Common myeloid progenitor, CD34-positive (primary cell): ENCODE results near the gene LRRC28.

Source experiments
- CTCF ChIA-PET: fragments of 350-600 bp; sonication (Branson Sonifier 250); formaldehyde crosslinking; loops from one replicate; lab custom pipeline; 2021; ENCODE audit warnings: antibody characterized with exemption; lab: Charles Lee
- POLR2A ChIA-PET: fragments of 350-600 bp; sonication (Branson Sonifier 250); formaldehyde crosslinking; loops from one replicate; lab custom pipeline; 2021; ENCODE audit warnings: antibody characterized with exemption; lab: Charles Lee
- DNase-seq, 3 donors: peaks; one replicate each; pipeline versions ENCODE4 v3.0.0 to v3.0.0-alpha.2; 2013
- H3K27ac ChIP-seq, 2 experiments: 1 replicate in 1 of 2; 2 replicates in 1 of 2; pipeline ENCODE4 v1.7.0; 2013; ENCODE audit warnings: inconsistent platforms in 2 of 2, low read length in 2 of 2, mild to moderate bottlenecking in 2 of 2, low read depth in 1 of 2, moderate library complexity in 1 of 2; ENCODE audit not compliant: severe bottlenecking in 2 of 2, insufficient read depth in 1 of 2, poor library complexity in 1 of 2
- H3K27me3 ChIP-seq, 5 experiments: replicated peaks in 2 of 5; 1 replicate in 3 of 5; 2 replicates in 2 of 5; pipeline versions ENCODE4 v1.6.1 to v1.7.0; 2013; ENCODE audit warnings: low read length in 4 of 5, mild to moderate bottlenecking in 2 of 5, moderate library complexity in 2 of 5, inconsistent platforms in 1 of 5; ENCODE audit not compliant: insufficient read depth in 5 of 5, control insufficient read depth in 4 of 5
- H3K36me3 ChIP-seq, 4 experiments: 1 replicate in 2 of 4; 2 replicates in 2 of 4; pipeline versions ENCODE4 v1.6.1 to v1.7.0; 2013; ENCODE audit warnings: low read length in 3 of 4, control low read depth in 1 of 4, mild to moderate bottlenecking in 1 of 4; ENCODE audit not compliant: control insufficient read depth in 4 of 4, insufficient read depth in 4 of 4
- H3K4me1 ChIP-seq, 4 experiments: 1 replicate in 3 of 4; 2 replicates in 1 of 4; pipeline versions ENCODE4 v1.6.1 to v1.7.1; 2013; ENCODE audit warnings: low read length in 3 of 4, mild to moderate bottlenecking in 3 of 4, control low read depth in 1 of 4, inconsistent platforms in 1 of 4, moderate library complexity in 1 of 4; ENCODE audit not compliant: control insufficient read depth in 4 of 4, insufficient read depth in 4 of 4; ENCODE audit errors: control extremely low read depth in 1 of 4
- H3K4me3 ChIP-seq, 7 experiments: 1 replicate in 4 of 7; 2 replicates in 3 of 7; pipeline versions ENCODE4 v1.5.1 to v1.7.0; 2013; ENCODE audit warnings: mild to moderate bottlenecking in 7 of 7, low read length in 6 of 7, moderate library complexity in 6 of 7, inconsistent platforms in 2 of 7, low read depth in 2 of 7, control low read depth in 1 of 7; ENCODE audit not compliant: insufficient read depth in 4 of 7, control insufficient read depth in 1 of 7; ENCODE audit errors: extremely low read depth in 1 of 7
- H3K9me3 ChIP-seq, 5 experiments: 1 replicate in 4 of 5; 2 replicates in 1 of 5; pipeline versions ENCODE4 v1.6.1 to v1.7.1; 2013; ENCODE audit warnings: low read length in 4 of 5, mild to moderate bottlenecking in 2 of 5, inconsistent platforms in 1 of 5, low read depth in 1 of 5, moderate library complexity in 1 of 5; ENCODE audit not compliant: control insufficient read depth in 4 of 5, insufficient read depth in 2 of 5; ENCODE audit errors: control extremely low read depth in 1 of 5
- WGBS: methylation state at CpG from one replicate; pipeline ENCODE4 v1.1.5; 2013; ENCODE audit not compliant: insufficient coverage; 5-methylcytosine and 5-hydroxymethylcytosine counted together

Gene LRRC28

GRCh38 chr15:99324082-99324620 lies 72.9 kb downstream of the LRRC28 start:
- no peaks in the 10 kb centered on the region for H3K4me1 ChIP-seq
- peak in 1 of 3 donors; percentile 21 for DNase-seq
- no peaks in the 10 kb centered on the region for H3K36me3 ChIP-seq
- H3K9me3 ChIP-seq: peaks cover 0 to 3% (median 0%) of the 10 kb centered on the region in 5 experiments
- no peak overlapping the region for H3K27ac ChIP-seq
- POLR2A ChIA-PET: no interaction called here
- H3K27me3 ChIP-seq: no peaks in the 10 kb centered on the region
- H3K4me3 ChIP-seq: no peak overlapping the region
- WGBS: 67% methylated on average over 7 of the region's 9 CpGs
- CTCF ChIA-PET: interaction anchor here (0.9 kb wide), 1 partner anchor 380 kb away, joined by 3 read pairs; no protein-coding TSS in a partner anchor

GRCh38 chr15:99324700-99325099 lies 73.4 kb downstream of the LRRC28 start:
- Histone ChIP-seq H3K27ac (no peak overlapping the region), H3K36me3 (no peaks in the 10 kb centered on the region), H3K9me3 (peaks cover 0 to 3% (median 0%) of the 10 kb centered on the region in 5 experiments), H3K4me3 (no peak overlapping the region), H3K4me1 (no peaks in the 10 kb centered on the region), H3K27me3 (no peaks in the 10 kb centered on the region)
- WGBS: no CpG with 5 or more reads among the region's 1 CpG
- no peak for DNase-seq
- ChIA-PET CTCF (no interaction called here), POLR2A (no interaction called here)

- no peak overlapping the region for H3K4me3 ChIP-seq
- H3K27me3 ChIP-seq: no peaks in the 10 kb centered on the region
- H3K4me1 ChIP-seq: peaks cover 0 to 7% (median 2%) of the 10 kb centered on the region in 4 experiments
- CTCF ChIA-PET: no interaction called here
- no peak for DNase-seq
- POLR2A ChIA-PET: interaction anchor here (0.6 to 0.7 kb wide), 2 partner anchors 215 to 1901 kb away, joined by 3 read pairs; no protein-coding TSS in a partner anchor
- H3K27ac ChIP-seq: no peak overlapping the region
- H3K36me3 ChIP-seq: no peaks in the 10 kb centered on the region
- peaks cover 0 to 3% (median 0%) of the 10 kb centered on the region in 5 experiments for H3K9me3 ChIP-seq
- WGBS: no CpG with 5 or more reads among the region's 1 CpG
These were observed 75.0 kb downstream of the LRRC28 start for GRCh38 chr15:99326235-99326634.

- Histone ChIP-seq H3K9me3 (peaks cover 0 to 3% (median 0%) of the 10 kb centered on the region in 5 experiments), H3K4me1 (peaks cover 0 to 7% (median 2%) of the 10 kb centered on the region in 4 experiments), H3K36me3 (no peaks in the 10 kb centered on the region), H3K27me3 (no peaks in the 10 kb centered on the region), H3K4me3 (no peak overlapping the region), H3K27ac (no peak overlapping the region)
- POLR2A ChIA-PET: no interaction called here
- WGBS: 97% methylated on average over 5 of the region's 7 CpGs
- CTCF ChIA-PET: no interaction called here
- no peak for DNase-seq
These were observed 77.1 kb downstream of the LRRC28 start for GRCh38 chr15:99328106-99329072.

DNA sequence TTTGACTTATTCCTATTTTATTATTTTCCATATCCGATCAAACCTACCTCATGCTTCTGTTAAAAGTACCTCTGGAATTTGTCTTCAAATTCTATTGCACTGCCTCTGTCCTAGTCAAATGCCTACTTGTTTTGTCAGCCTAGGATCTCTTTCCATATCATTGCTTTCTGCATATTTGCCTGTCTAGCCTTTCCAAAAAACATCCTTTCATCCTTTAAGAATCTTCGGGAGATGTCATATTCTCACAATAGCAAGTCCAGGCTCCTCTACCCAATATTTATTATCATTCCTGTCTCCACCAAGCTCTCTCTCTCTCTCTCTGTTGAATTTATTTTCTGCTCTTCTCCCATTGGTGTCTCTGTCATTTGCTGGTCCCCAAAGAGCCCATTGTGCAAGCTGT lies 80.1 kb downstream of the LRRC28 start:
- Histone ChIP-seq H3K4me3 (no peak overlapping the region), H3K27ac (no peak overlapping the region), H3K9me3 (no peaks in the 10 kb centered on the region), H3K4me1 (peaks cover 0 to 7% (median 2%) of the 10 kb centered on the region in 4 experiments), H3K36me3 (no peaks in the 10 kb centered on the region), H3K27me3 (no peaks in the 10 kb centered on the region)
- WGBS: 95% methylated on average over 2 of the region's 2 CpGs
- CTCF ChIA-PET: interaction anchor here (0.7 kb wide), 1 partner anchor 25 kb away, joined by 3 read pairs; no protein-coding TSS in a partner anchor
- POLR2A ChIA-PET: no interaction called here
- DNase-seq: no peak

- no peak for DNase-seq
- Histone ChIP-seq H3K27me3 (no peaks in the 10 kb centered on the region), H3K4me3 (no peak overlapping the region), H3K36me3 (peaks cover 0 to 5% (median 0%) of the 10 kb centered on the region in 4 experiments), H3K9me3 (no peaks in the 10 kb centered on the region), H3K4me1 (peaks cover 0 to 7% (median 2%) of the 10 kb centered on the region in 4 experiments), H3K27ac (no peak overlapping the region)
- ChIA-PET CTCF (interaction anchor here (1.1 kb wide), 1 partner anchor 47 kb away, joined by 3 read pairs; no protein-coding TSS in a partner anchor), POLR2A (no interaction called here)
These were observed 82.1 kb downstream of the LRRC28 start for GRCh38 chr15:99333413-99333812.

DNA sequence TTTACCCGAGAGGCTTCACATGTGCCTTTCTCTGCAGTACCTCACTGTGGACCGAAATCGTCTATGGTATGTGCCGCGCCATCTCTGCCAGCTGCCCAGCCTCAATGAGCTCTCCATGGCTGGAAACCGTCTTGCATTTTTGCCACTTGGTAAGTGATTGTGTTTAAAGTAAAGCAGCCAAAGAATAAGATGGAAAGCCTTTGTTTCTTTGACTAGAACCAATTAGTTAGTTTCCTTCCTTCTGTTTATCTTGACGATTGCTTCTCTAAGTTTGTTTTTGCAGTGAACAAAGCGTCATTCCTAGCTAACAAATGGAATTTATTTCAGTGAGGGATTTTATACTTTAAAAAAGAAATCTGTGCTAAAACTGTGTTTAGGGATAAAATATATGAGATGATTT lies 82.7 kb downstream of the LRRC28 start:
- POLR2A ChIA-PET: no interaction called here
- H3K4me1 ChIP-seq: peaks cover 0 to 7% (median 2%) of the 10 kb centered on the region in 4 experiments
- peaks cover 0 to 5% (median 0%) of the 10 kb centered on the region in 4 experiments for H3K36me3 ChIP-seq
- H3K9me3 ChIP-seq: no peaks in the 10 kb centered on the region
- DNase-seq: no peak
- no peak overlapping the region for H3K27ac ChIP-seq
- CTCF ChIA-PET: no interaction called here
- no peaks in the 10 kb centered on the region for H3K27me3 ChIP-seq
- 100% methylated on average over 7 of the region's 8 CpGs for WGBS
- no peak overlapping the region for H3K4me3 ChIP-seq
